GM12801 (cell line): ENCODE data around the gene ZNF525.

Experiments used
- CTCF ChIP-seq: IDR thresholded peaks from one replicate; pipeline ENCODE4 v1.5.1; 2011; ENCODE audit warnings: control low read depth; ENCODE audit not compliant: insufficient read length; ENCODE audit errors: extremely low read depth

ZNF525 gene

GRCh38 chr19:53365899-53366493 is 491 bp downstream of the ZNF525 start:
- TF ChIP-seq CTCF = no peak

GRCh38 chr19:53372196-53372595 is 6.7 kb downstream of the ZNF525 start:
- no peak for TF ChIP-seq CTCF

- no peak for TF ChIP-seq CTCF
Measured at GRCh38 chr19:53374288-53374687, 8.8 kb downstream of the ZNF525 start.

GRCh38 chr19:53374743-53375142 is 9.2 kb downstream of the ZNF525 start:
- no peak for TF ChIP-seq CTCF

- TF ChIP-seq CTCF = no peak
Measured at GRCh38 chr19:53381376-53381775, 15.9 kb downstream of the ZNF525 start.

- no peak for TF ChIP-seq CTCF
Measured at GRCh38 chr19:53388168-53388567, 22.7 kb downstream of the ZNF525 start.

- TF ChIP-seq CTCF = no peak
Measured at GRCh38 chr19:53388904-53389303, 23.4 kb downstream of the ZNF525 start.
